ENCODE measurements around the gene HTT-AS.

The HTT-AS gene

DNA sequence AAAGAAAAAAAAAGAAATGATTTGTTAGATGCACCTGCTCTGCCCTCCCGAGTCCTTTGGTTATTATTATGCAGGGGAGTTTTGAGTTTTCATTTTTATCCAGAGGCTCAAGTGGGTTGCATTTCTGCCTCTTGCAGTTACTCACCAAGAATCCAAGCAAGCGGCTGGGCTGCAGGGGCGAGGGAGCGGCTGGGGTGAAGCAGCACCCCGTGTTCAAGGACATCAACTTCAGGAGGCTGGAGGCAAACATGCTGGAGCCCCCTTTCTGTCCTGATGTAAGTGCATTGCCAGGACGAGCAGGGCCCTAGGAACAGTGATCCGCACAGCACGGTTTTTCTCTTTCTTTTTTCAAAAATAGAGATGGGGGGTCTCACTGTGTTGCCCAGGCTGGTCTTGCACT is 39.1 kb downstream of the HTT-AS start:
- Histone ChIP-seq H3K27ac (ENCODE audit: low read length) (no peak overlapping the region), H3K9ac (ENCODE audit: low read length) (no peak overlapping the region), H3K36me3 (ENCODE audit: control insufficient read depth, low read depth, low read length) (no peaks in the 10 kb centered on the region), H3K9me3 (ENCODE audit: control insufficient read depth, low read depth, low read length) (no peaks in the 10 kb centered on the region), H3K4me3 (ENCODE audit: low read length) (no peak overlapping the region), H3K27me3 (ENCODE audit: control insufficient read depth, insufficient read depth, low read length) (no peaks in the 10 kb centered on the region), H3K4me1 (ENCODE audit: control insufficient read depth, low read depth, low read length) (no peaks in the 10 kb centered on the region)

DNA sequence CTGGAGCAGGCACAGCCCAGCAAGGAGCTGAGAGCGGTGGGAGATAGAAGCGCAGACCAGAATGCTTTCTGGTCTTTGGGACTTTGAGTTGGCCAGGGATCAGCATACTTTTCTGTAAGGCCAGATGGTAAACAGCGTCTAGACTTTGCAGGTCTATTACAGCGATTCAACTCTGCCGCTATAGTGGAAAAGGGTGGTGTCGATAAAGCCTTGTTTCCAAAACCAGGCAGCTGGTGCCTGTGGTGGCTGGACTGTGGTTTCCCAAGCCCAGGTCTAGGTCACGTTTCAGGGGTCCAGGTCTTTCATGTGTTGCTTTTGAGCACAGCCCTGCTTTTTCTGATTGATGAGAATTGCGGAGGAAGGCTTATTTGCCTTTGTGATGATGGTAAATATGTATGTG is 40.1 kb downstream of the HTT-AS start:
- Histone ChIP-seq H3K9me3 (ENCODE audit: control insufficient read depth, low read depth, low read length) (no peaks in the 10 kb centered on the region), H3K9ac (ENCODE audit: low read length) (no peak overlapping the region), H3K4me1 (ENCODE audit: control insufficient read depth, low read depth, low read length) (no peaks in the 10 kb centered on the region), H3K27me3 (ENCODE audit: control insufficient read depth, insufficient read depth, low read length) (no peaks in the 10 kb centered on the region), H3K4me3 (ENCODE audit: low read length) (no peak overlapping the region), H3K27ac (ENCODE audit: low read length) (no peak overlapping the region), H3K36me3 (ENCODE audit: control insufficient read depth, low read depth, low read length) (no peaks in the 10 kb centered on the region)

DNA sequence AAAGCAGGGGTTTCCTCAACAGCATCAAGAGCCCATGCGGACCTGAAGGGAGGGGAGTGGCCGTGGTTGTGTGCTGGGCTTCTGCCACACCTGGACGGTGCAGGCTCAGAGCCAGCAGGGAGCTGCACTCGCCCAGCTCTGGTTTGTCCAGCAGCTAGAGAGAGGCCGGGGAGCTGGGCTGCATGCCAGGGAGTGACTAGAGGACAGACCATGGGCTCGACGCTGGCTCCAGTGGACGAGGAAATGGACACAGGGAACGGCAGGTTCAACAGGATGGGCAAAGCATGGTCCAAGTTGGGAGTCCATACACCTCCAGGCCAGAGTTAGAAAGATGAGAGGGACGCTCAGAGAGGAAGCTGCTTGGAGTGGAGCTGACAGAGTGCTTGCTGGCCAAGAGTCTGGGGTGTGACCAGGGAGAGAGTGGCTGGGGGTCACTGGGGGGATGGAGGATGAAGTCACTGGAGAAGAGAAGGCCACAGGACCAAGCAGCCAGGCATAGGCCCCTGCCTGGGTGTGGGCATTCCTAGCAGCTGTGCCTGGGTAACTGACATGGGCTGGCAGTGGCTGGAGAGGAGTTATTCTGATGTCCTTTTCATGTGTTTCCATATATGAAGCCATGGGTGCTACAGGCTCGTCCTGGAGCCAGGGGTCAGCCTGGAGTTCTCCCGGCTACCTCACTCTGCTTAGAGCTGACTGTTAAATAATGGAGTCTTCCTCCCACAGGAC is 42.8 kb downstream of the HTT-AS start:
- Histone ChIP-seq H3K9me3 (ENCODE audit: control insufficient read depth, low read depth, low read length) (no peaks in the 10 kb centered on the region), H3K9ac (ENCODE audit: low read length) (no peak overlapping the region), H3K27ac (ENCODE audit: low read length) (no peak overlapping the region), H3K36me3 (ENCODE audit: control insufficient read depth, low read depth, low read length) (no peaks in the 10 kb centered on the region), H3K4me3 (ENCODE audit: low read length) (no peak overlapping the region), H3K4me1 (ENCODE audit: control insufficient read depth, low read depth, low read length) (no peaks in the 10 kb centered on the region), H3K27me3 (ENCODE audit: control insufficient read depth, insufficient read depth, low read length) (no peaks in the 10 kb centered on the region)

DNA sequence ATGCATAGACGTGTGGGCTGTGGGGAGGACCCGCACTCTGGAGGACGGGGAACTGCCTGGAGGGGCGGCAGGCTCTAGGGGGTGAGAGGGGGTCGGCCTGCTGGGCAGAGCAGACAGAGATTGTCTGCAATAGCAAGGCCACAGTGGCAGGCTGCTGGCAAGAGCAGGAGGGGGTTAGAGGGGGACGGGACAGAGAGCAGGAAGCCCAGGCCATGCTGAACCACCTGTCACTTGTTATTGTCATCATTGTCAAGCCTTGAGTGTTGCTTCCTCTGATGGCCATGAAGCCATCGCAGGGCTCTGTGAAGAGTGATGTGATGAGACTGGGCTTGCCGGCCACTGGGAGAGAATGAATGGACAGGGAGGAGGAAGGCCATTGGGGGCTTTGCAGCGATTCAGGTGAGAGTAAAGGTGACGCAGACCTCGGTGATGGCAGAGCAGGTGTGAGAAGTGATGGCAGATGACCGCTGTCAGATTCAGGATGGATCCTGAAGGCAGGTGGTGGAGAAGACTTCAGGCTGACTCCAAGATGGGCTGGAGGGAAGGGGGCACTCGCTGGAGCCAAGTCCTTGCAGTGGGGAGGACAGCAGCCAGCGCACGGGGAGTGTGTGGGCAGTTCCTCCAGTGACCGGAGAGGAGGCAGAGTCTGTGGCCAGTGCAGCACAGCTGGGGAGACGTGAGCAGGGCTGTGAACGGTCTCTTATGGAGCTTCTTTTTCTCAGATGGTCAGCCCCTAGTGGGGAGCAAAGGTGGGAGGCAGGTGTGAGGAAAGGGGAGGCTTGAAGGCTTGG is 43.6 kb downstream of the HTT-AS start:
- Histone ChIP-seq H3K4me1 (ENCODE audit: control insufficient read depth, low read depth, low read length) (no peaks in the 10 kb centered on the region), H3K9me3 (ENCODE audit: control insufficient read depth, low read depth, low read length) (no peaks in the 10 kb centered on the region), H3K4me3 (ENCODE audit: low read length) (no peak overlapping the region), H3K36me3 (ENCODE audit: control insufficient read depth, low read depth, low read length) (no peaks in the 10 kb centered on the region), H3K27ac (ENCODE audit: low read length) (no peak overlapping the region), H3K27me3 (ENCODE audit: control insufficient read depth, insufficient read depth, low read length) (no peaks in the 10 kb centered on the region), H3K9ac (ENCODE audit: low read length) (no peak overlapping the region)

DNA sequence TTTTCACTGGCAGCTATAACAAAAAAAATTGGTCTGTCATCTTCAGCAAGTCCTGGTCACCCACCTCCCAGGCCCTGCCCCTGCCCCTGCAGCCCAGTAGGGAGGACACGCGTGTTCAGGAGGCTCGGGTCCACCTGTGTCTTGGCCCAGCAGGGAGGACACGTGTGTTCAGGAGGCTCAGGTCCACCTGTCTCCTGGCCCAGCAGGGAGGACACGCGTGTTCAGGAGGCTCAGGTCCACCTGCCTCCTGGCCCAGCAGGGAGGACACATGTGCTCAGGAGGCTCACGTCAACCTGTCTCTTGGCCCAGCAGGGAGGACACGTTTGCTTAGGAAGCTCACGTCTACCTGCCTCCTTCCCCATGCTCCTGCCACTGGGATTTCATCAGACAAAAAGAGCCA is 44.9 kb downstream of the HTT-AS start:
- Histone ChIP-seq H3K36me3 (ENCODE audit: control insufficient read depth, low read depth, low read length) (no peaks in the 10 kb centered on the region), H3K4me1 (ENCODE audit: control insufficient read depth, low read depth, low read length) (no peaks in the 10 kb centered on the region), H3K9ac (ENCODE audit: low read length) (no peak overlapping the region), H3K27ac (ENCODE audit: low read length) (no peak overlapping the region), H3K9me3 (ENCODE audit: control insufficient read depth, low read depth, low read length) (no peaks in the 10 kb centered on the region), H3K27me3 (ENCODE audit: control insufficient read depth, insufficient read depth, low read length) (no peaks in the 10 kb centered on the region), H3K4me3 (ENCODE audit: low read length) (no peak overlapping the region)

DNA sequence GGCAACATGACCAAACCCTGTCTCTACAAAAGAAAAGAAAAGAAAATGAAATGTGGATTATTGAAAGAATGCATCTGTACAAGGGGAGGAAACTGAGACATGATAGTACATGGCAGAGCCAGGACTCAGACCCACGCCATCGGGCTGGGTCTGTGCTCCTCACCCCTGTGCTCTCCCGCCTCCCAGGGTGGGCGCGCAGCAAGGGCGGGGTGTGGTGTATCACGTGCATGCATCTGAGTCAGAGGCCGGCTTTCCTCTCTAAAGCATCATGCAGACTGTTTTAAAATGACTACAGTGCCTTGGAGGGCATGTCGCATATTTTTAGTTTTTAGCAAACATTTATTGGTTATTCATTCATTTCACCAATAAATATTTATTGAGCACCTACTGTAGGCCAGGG is 47.8 kb downstream of the HTT-AS start:
- H3K36me3 ChIP-seq (ENCODE audit: control insufficient read depth, low read depth, low read length) = no peaks in the 10 kb centered on the region
- no peak overlapping the region for H3K4me3 ChIP-seq (ENCODE audit: low read length)
- no peaks in the 10 kb centered on the region for H3K27me3 ChIP-seq (ENCODE audit: control insufficient read depth, insufficient read depth, low read length)
- H3K9ac ChIP-seq (ENCODE audit: low read length) = no peak overlapping the region
- no peaks in the 10 kb centered on the region for H3K4me1 ChIP-seq (ENCODE audit: control insufficient read depth, low read depth, low read length)
- H3K9me3 ChIP-seq (ENCODE audit: control insufficient read depth, low read depth, low read length) = no peaks in the 10 kb centered on the region
- no peak overlapping the region for H3K27ac ChIP-seq (ENCODE audit: low read length)

DNA sequence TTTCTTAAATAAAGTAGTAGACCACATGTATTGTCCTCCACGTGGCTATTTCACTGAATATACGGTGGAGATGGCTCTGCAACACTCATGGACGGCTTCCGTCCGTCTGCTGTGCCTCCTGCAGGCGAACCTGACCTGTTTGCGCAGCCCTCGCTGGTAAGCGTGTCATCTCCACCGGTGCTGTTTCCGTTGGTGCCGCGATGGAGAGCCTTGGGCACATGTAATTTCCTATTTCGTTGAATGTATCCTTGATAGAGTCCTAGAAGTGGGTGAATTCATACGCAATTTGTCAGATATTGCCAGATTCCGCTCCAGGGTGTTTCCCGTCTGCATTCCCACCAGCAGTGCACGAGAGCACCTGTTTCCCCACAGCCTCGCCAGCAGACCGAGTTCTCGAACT is 48.5 kb downstream of the HTT-AS start:
- Histone ChIP-seq H3K27me3 (ENCODE audit: control insufficient read depth, insufficient read depth, low read length) (no peaks in the 10 kb centered on the region), H3K9me3 (ENCODE audit: control insufficient read depth, low read depth, low read length) (no peaks in the 10 kb centered on the region), H3K9ac (ENCODE audit: low read length) (no peak overlapping the region), H3K27ac (ENCODE audit: low read length) (no peak overlapping the region), H3K36me3 (ENCODE audit: control insufficient read depth, low read depth, low read length) (no peaks in the 10 kb centered on the region), H3K4me1 (ENCODE audit: control insufficient read depth, low read depth, low read length) (no peaks in the 10 kb centered on the region), H3K4me3 (ENCODE audit: low read length) (no peak overlapping the region)

DNA sequence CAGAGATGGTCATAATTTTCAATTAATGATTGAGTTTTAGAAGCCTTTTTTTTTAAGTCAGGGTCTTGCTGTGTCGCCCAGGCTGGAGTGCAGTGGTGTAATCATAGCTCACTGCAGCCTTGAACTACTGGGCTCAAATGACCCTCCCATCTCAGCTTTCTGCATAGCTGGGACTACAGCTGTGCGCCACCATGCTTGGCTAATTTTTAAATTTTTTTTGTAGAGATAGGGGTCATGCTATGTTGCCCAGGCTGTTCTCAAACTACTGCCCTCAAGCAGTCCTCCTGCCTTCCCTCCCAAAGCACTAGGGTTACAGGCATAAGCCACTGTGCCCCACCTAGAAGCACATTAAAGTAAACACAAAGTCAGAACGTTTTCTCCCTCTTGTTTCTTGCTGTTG is 51.7 kb downstream of the HTT-AS start:
- Histone ChIP-seq H3K4me3 (ENCODE audit: low read length) (no peak overlapping the region), H3K27ac (ENCODE audit: low read length) (no peak overlapping the region), H3K4me1 (ENCODE audit: control insufficient read depth, low read depth, low read length) (no peaks in the 10 kb centered on the region), H3K9me3 (ENCODE audit: control insufficient read depth, low read depth, low read length) (no peaks in the 10 kb centered on the region), H3K36me3 (ENCODE audit: control insufficient read depth, low read depth, low read length) (no peaks in the 10 kb centered on the region), H3K9ac (ENCODE audit: low read length) (no peak overlapping the region), H3K27me3 (ENCODE audit: control insufficient read depth, insufficient read depth, low read length) (no peaks in the 10 kb centered on the region)

DNA sequence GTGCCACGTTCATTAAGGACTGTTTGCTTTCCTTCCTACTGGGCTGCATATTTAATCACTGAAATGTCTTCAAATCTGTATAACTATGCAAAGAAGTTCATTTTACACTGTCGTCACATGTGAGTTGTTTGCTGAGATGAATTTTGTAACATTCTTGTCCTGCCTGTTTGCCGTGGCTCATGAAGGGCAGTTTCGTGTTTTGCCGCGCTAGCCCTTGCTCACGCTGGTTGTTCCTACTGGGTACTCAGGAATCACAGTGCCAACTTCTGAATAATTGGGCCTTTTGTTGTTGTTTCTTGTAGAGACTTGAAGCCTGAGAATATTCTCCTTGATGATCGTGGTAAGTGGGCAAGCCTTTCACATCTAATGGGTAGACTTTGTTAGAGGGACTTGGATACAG is 52.2 kb downstream of the HTT-AS start:
- H3K9ac ChIP-seq (ENCODE audit: low read length) = no peak overlapping the region
- no peaks in the 10 kb centered on the region for H3K4me1 ChIP-seq (ENCODE audit: control insufficient read depth, low read depth, low read length)
- H3K9me3 ChIP-seq (ENCODE audit: control insufficient read depth, low read depth, low read length) = no peaks in the 10 kb centered on the region
- no peak overlapping the region for H3K4me3 ChIP-seq (ENCODE audit: low read length)
- no peak overlapping the region for H3K27ac ChIP-seq (ENCODE audit: low read length)
- no peaks in the 10 kb centered on the region for H3K36me3 ChIP-seq (ENCODE audit: control insufficient read depth, low read depth, low read length)
- no peaks in the 10 kb centered on the region for H3K27me3 ChIP-seq (ENCODE audit: control insufficient read depth, insufficient read depth, low read length)

DNA sequence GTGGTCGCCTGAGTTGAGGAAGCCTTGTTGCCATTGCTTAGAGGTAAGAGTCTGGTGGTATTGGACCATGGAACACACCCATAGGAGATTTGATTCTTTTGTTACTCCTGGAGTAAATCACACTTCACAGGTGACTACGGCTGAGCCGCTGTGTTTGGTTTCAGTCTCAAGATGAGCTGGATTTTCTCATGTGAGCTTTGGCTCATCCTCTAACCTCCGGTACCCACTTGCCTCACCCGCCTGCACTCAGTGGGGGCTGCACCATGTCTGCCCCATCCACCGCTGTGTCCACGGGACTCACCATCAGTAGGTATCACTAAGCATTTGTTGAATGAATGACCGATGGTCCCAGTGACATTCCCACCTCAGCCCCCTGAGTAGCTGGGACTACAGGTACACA is 52.7 kb downstream of the HTT-AS start:
- H3K4me3 ChIP-seq (ENCODE audit: low read length) = no peak overlapping the region
- no peak overlapping the region for H3K27ac ChIP-seq (ENCODE audit: low read length)
- no peaks in the 10 kb centered on the region for H3K27me3 ChIP-seq (ENCODE audit: control insufficient read depth, insufficient read depth, low read length)
- no peaks in the 10 kb centered on the region for H3K4me1 ChIP-seq (ENCODE audit: control insufficient read depth, low read depth, low read length)
- no peaks in the 10 kb centered on the region for H3K36me3 ChIP-seq (ENCODE audit: control insufficient read depth, low read depth, low read length)
- H3K9ac ChIP-seq (ENCODE audit: low read length) = no peak overlapping the region
- no peaks in the 10 kb centered on the region for H3K9me3 ChIP-seq (ENCODE audit: control insufficient read depth, low read depth, low read length)

DNA sequence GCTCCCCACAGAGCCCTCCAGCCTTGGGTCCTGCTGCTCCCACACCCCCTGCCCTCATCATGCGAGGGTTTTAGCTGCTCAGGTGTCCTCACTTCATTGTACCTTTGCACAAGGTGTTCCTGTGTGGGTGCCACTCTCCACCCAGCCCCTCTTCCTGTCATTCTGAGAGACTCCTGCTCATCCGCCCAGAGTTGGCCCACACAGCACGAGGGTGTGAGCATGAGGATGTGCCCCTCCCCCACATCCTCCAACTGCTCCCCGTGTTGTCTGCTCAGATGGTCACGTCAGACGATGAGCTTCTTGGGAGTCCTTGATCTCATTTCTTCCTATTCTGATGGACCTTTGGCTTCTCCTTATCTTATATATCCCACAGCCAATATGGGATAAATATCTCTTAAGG is 53.2 kb downstream of the HTT-AS start:
- no peaks in the 10 kb centered on the region for H3K36me3 ChIP-seq (ENCODE audit: control insufficient read depth, low read depth, low read length)
- H3K9ac ChIP-seq (ENCODE audit: low read length) = no peak overlapping the region
- H3K27ac ChIP-seq (ENCODE audit: low read length) = no peak overlapping the region
- H3K27me3 ChIP-seq (ENCODE audit: control insufficient read depth, insufficient read depth, low read length) = no peaks in the 10 kb centered on the region
- no peaks in the 10 kb centered on the region for H3K4me1 ChIP-seq (ENCODE audit: control insufficient read depth, low read depth, low read length)
- H3K4me3 ChIP-seq (ENCODE audit: low read length) = no peak overlapping the region
- no peaks in the 10 kb centered on the region for H3K9me3 ChIP-seq (ENCODE audit: control insufficient read depth, low read depth, low read length)
